Smooth muscle cell (in vitro differentiated cells): ENCODE data around the gene BZW1. TPM values are rescaled to one million over a fixed set of nuclear protein-coding genes. Genes with fewer than 3 reads are reported as not detected.
A peak's percentile ranks its signal among the peaks of the same experiment; 100 is the strongest.

Source experiments
- DNase-seq: peaks from one replicate; lab custom pipeline; 2025; ENCODE audit not compliant: unreplicated experiment; lab: John Stamatoyannopoulos, UW
- H2AFZ ChIP-seq: fragments of 200-600 bp; sonication (generic); 2 replicates; pipeline ENCODE4 v1.6.0; 2016; ENCODE audit warnings: antibody characterized with exemption, low read depth, mild to moderate bottlenecking
- H3F3A ChIP-seq: fragments of 200-600 bp; sonication (generic); 2 replicates; pipeline ENCODE4 v1.6.0; 2017; ENCODE audit warnings: antibody characterized with exemption, low read depth
- H3K27ac ChIP-seq: fragments of 200-600 bp; sonication (generic); 2 replicates; pipeline ENCODE4 v1.5.1; 2016; ENCODE audit warnings: low read depth, mild to moderate bottlenecking
- H3K27me3 ChIP-seq: fragments of 200-600 bp; sonication (generic); 2 replicates; pipeline ENCODE4 v1.6.1; 2016; ENCODE audit warnings: low read depth, mild to moderate bottlenecking
- H3K36me3 ChIP-seq: fragments of 200-600 bp; sonication (generic); 2 replicates; pipeline ENCODE4 v1.5.1; 2016; ENCODE audit warnings: low read depth
- H3K4me1 ChIP-seq: fragments of 200-600 bp; sonication (generic); 2 replicates; pipeline ENCODE4 v1.5.1; 2016; ENCODE audit warnings: low read depth
- H3K4me2 ChIP-seq: fragments of 200-600 bp; sonication (generic); 2 replicates; pipeline ENCODE4 v1.6.0; 2016; ENCODE audit warnings: mild to moderate bottlenecking
- H3K4me3 ChIP-seq: fragments of 200-600 bp; sonication (generic); 2 replicates; pipeline ENCODE4 v1.5.1; 2016; ENCODE audit warnings: mild to moderate bottlenecking
- H3K79me2 ChIP-seq: fragments of 200-600 bp; sonication (generic); 2 replicates; pipeline ENCODE4 v1.6.0; 2016; ENCODE audit warnings: low read depth, mild to moderate bottlenecking
- H3K9ac ChIP-seq: fragments of 200-600 bp; sonication (generic); 2 replicates; pipeline ENCODE4 v1.6.0; 2016; ENCODE audit warnings: low read depth
- H3K9me3 ChIP-seq: fragments of 200-600 bp; sonication (generic); replicated peaks from 2 replicates; pipeline ENCODE4 v1.5.1; 2016; ENCODE audit warnings: low read depth
- H4K20me1 ChIP-seq: fragments of 200-600 bp; sonication (generic); 2 replicates; pipeline ENCODE4 v1.6.0; 2016; ENCODE audit warnings: low read depth
- WGBS: methylation state at CpG from one replicate; pipeline ENCODE4 v1.1.7; 2016; ENCODE audit warnings: low lambda C conversion rate; 5-methylcytosine and 5-hydroxymethylcytosine counted together
- polyA plus RNA-seq: library from polyadenylated mRNA; unstranded; fragments of >200 nt; fragmentation: Nextera tagmentation; extraction: Ambion mirVana; gene quantifications from 2 replicates; pipeline ENCODE4 v1.2.1, GENCODE V29; 2016
- total RNA-seq: library from RNA; depleted of rRNA; stranded (reverse); fragments of >200 nt; gene quantifications from 2 replicates; pipeline ENCODE4 v1.2.3, GENCODE V29; 2014
- TF ChIP-seq, protein P1 (sequence below): fragments of 200-600 bp; sonication (generic); IDR thresholded peaks from 2 replicates; pipeline ENCODE4 v1.5.1; 2017; ENCODE audit warnings: borderline replicate concordance, mild to moderate bottlenecking, antibody characterized with exemption; ENCODE audit not compliant: insufficient read depth, poor library complexity, severe bottlenecking

Gene BZW1
- total and polyA plus RNA-seq, 2 experiments from 2014 or later, result 212 to 364 TPM

DNA sequence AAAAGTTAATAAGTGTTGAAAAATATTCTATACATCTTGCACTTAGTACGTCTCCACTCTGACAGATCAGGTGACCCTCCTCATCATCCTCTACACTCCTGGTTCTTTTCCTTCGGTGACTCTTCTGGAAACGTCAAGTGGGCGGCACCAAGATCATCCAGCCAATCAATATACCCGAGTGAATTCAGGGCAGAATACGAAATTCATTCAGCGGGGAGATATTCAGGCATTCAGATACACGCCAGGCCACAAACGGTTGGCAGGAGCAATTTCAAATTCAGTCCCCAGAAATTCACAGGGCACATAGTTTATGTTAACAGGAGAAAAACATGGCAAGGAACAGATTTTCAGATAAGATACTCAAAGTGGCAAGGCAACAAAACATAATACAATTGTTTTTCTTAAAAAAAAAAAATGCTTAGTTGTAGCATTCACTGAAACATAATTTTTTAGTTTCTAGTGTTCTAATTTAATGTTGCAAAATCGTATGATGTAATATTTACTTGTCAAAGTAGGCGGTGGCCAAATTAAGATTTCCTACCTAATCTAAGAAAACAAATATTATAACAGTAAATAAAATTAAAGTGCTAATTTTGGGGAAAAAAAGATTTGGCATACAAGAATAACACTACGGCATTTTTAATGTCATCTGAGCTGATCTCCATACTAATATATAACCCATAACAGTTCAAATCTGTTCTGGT lies 48.5 kb downstream of the BZW1 start:
- H3K27ac ChIP-seq, result peak overlapping the region; percentile 100
- H3K27me3 ChIP-seq, result no peaks in the 10 kb centered on the region
- no peak overlapping the region for H2AFZ ChIP-seq
- peaks cover 37% of the 10 kb centered on the region for H3F3A ChIP-seq
- peak overlapping the region; percentile 99 for H3K4me3 ChIP-seq
- H3K9ac ChIP-seq, result no peak overlapping the region
- H4K20me1 ChIP-seq, result peaks cover 85% of the 10 kb centered on the region
- H3K36me3 ChIP-seq, result peaks cover 42% of the 10 kb centered on the region
- no peak for DNase-seq
- H3K79me2 ChIP-seq, result peaks cover 83% of the 10 kb centered on the region
- TF ChIP-seq, protein P1, sequence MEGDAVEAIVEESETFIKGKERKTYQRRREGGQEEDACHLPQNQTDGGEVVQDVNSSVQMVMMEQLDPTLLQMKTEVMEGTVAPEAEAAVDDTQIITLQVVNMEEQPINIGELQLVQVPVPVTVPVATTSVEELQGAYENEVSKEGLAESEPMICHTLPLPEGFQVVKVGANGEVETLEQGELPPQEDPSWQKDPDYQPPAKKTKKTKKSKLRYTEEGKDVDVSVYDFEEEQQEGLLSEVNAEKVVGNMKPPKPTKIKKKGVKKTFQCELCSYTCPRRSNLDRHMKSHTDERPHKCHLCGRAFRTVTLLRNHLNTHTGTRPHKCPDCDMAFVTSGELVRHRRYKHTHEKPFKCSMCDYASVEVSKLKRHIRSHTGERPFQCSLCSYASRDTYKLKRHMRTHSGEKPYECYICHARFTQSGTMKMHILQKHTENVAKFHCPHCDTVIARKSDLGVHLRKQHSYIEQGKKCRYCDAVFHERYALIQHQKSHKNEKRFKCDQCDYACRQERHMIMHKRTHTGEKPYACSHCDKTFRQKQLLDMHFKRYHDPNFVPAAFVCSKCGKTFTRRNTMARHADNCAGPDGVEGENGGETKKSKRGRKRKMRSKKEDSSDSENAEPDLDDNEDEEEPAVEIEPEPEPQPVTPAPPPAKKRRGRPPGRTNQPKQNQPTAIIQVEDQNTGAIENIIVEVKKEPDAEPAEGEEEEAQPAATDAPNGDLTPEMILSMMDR, result no peak
- WGBS, result 91% methylated on average over 12 of the region's 12 CpGs
- no peaks in the 10 kb centered on the region for H3K9me3 ChIP-seq
- peaks cover 30% of the 10 kb centered on the region for H3K4me1 ChIP-seq
- peak overlapping the region; percentile 90 for H3K4me2 ChIP-seq

DNA sequence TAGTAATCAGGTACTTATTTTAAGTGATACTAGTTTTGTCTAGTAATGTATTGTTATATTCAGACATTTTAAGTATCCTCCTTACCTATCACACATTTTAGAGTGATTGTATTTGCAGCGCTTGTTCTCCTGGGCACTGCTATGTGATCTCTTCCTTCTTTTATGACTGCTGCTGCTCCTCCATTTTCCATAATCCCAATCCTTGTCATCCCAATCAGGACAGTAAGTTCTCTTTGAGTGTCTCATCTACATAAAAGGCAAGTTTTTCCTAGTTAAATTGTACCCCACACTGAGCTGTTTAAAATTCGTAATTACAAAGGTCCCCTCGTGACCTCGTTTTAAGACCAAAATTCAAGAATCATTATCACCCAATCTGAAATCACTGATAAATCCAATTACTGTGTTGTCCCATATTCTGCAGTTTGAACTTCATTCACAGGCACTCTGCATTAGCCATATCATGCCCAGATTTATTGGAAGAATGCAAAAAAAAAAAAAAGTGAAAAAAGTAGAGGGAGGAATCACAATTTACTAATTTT lies 50.0 kb downstream of the BZW1 start:
- Histone ChIP-seq H3K9ac (peak overlapping the region; percentile 100), H3K4me2 (peak overlapping the region; percentile 90), H3K36me3 (peaks cover 35% of the 10 kb centered on the region), H3K4me1 (peaks cover 30% of the 10 kb centered on the region), H3K27ac (peak overlapping the region; percentile 100), H3K9me3 (no peaks in the 10 kb centered on the region), H3F3A (peaks cover 26% of the 10 kb centered on the region), H3K79me2 (peaks cover 76% of the 10 kb centered on the region), H2AFZ (no peak overlapping the region), H4K20me1 (peaks cover 70% of the 10 kb centered on the region), H3K27me3 (no peaks in the 10 kb centered on the region), H3K4me3 (peak overlapping the region; percentile 99)
- 49% methylated on average over 4 of the region's 4 CpGs for WGBS
- TF ChIP-seq, protein P1, result no peak
- no peak for DNase-seq

DNA sequence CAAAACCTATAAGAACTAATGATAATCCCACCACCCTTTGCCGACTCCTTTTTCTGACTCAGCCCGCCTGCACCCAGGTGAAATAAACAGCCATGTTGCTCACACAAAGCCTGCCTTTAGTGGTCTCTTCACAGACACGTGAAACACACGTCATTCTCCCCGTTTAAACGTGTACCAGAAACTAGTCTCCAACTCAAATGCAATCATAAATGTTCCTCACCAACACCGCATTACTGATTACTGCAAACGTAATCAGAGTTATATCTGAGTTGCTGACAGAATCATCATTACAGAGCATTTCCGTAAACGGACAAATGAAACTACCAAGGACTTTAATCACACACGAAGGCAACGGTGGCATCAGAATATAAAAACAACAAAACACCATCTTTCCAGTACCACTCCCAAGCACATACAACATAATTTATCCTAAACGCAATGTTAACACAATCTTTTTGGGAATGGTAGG lies 50.9 kb downstream of the BZW1 start:
- H3K9ac ChIP-seq, result peak overlapping the region; percentile 100
- peaks cover 30% of the 10 kb centered on the region for H3K4me1 ChIP-seq
- H3K9me3 ChIP-seq, result no peaks in the 10 kb centered on the region
- peaks cover 67% of the 10 kb centered on the region for H3K79me2 ChIP-seq
- TF ChIP-seq, protein P1, result no peak
- H3K36me3 ChIP-seq, result peaks cover 26% of the 10 kb centered on the region
- peak overlapping the region; percentile 99 for H3K4me3 ChIP-seq
- H4K20me1 ChIP-seq, result peaks cover 62% of the 10 kb centered on the region
- no peak for DNase-seq
- H2AFZ ChIP-seq, result no peak overlapping the region
- peak overlapping the region; percentile 90 for H3K4me2 ChIP-seq
- H3F3A ChIP-seq, result peaks cover 17% of the 10 kb centered on the region
- H3K27me3 ChIP-seq, result no peaks in the 10 kb centered on the region
- peak overlapping the region; percentile 100 for H3K27ac ChIP-seq
- WGBS, result under 1% methylated on average over 13 of the region's 13 CpGs
